HUES64 (cell line): Measurements from ENCODE around the gene SLC9C1.

Experiments used
- H3K27ac ChIP-seq: 2 replicates; pipeline ENCODE4 v1.7.0; 2013; ENCODE audit warnings: low read depth, low read length, inconsistent platforms
- H3K27me3 ChIP-seq: 2 replicates; pipeline ENCODE4 v1.6.1; 2013; ENCODE audit warnings: mild to moderate bottlenecking, low read length; ENCODE audit not compliant: insufficient read depth
- H3K36me3 ChIP-seq: 2 replicates; pipeline ENCODE4 v1.6.1; 2013; ENCODE audit warnings: mild to moderate bottlenecking, low read length; ENCODE audit not compliant: insufficient read depth
- H3K4me1 ChIP-seq: 2 replicates; pipeline ENCODE4 v1.6.1; 2013; ENCODE audit warnings: mild to moderate bottlenecking, low read length, moderate library complexity; ENCODE audit not compliant: insufficient read depth
- H3K4me3 ChIP-seq: 2 replicates; pipeline ENCODE4 v1.5.1; 2013; ENCODE audit warnings: mild to moderate bottlenecking, low read length, moderate library complexity
- H3K9ac ChIP-seq: 2 replicates; pipeline ENCODE4 v1.6.1; 2013; ENCODE audit warnings: mild to moderate bottlenecking, low read depth, low read length
- H3K9me3 ChIP-seq: 2 replicates; pipeline ENCODE4 v1.6.1; 2013; ENCODE audit warnings: low read depth, low read length; ENCODE audit not compliant: insufficient read depth
- WGBS: fragments of 150-250, 120-280 bp; methylation state at CpG from one replicate; pipeline ENCODE4 v1.1.7; 2013; ENCODE audit warnings: missing lambda C conversion rate; 5-methylcytosine and 5-hydroxymethylcytosine counted together

Gene SLC9C1

DNA sequence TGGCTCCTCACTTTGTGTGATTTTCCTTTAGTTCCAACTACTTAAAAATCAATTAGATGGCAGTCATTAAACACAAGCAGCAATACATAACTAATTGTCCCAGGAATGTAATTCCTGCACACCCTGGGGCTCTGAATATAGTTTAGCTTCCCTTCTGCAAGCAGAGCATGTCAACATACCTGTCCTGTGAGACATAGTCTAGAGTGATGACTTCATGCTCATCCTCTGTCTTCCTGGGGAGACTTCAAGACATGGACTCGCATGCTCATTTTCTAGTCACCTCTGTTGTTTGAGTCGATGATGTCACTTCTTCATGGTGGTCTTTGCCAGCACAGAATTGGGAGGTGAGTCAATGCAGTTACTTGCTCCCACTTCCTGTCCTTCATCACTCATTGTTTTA is 192.1 kb downstream of the SLC9C1 start:
- WGBS = 87% methylated on average over 2 of the region's 2 CpGs
- Histone ChIP-seq H3K4me3 (no peak overlapping the region), H3K27me3 (no peaks in the 10 kb centered on the region), H3K36me3 (peaks cover 17% of the 10 kb centered on the region), H3K27ac (no peak overlapping the region), H3K9me3 (no peaks in the 10 kb centered on the region), H3K9ac (no peak overlapping the region), H3K4me1 (peaks cover 8% of the 10 kb centered on the region; the same call in 1 of the 2 replicates)

DNA sequence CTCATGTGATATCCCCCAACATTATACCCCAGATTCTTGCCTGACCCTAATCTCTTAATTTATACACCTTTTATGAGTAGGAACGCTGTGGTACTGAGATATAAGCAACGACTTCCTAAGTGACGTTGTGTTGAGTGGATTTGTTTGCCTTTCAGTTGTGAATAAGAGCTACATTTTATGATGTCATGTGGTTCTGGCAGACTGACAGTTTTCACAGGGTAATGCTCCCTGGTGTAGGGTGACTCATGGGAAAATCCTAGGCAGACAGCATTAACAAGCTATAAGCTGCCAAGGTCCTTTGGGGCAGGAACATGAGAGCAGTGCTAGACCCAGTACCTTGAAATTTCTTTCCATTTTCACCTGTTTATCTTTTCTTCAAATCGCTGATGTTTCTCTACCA is 196.6 kb downstream of the SLC9C1 start:
- Histone ChIP-seq H3K27ac (no peak overlapping the region), H3K4me1 (peaks cover 25% of the 10 kb centered on the region), H3K9ac (no peak overlapping the region), H3K4me3 (no peak overlapping the region), H3K9me3 (no peaks in the 10 kb centered on the region), H3K36me3 (peaks cover 5% of the 10 kb centered on the region; the same call in 1 of the 2 replicates), H3K27me3 (no peaks in the 10 kb centered on the region)
- WGBS = 85% methylated on average over 4 of the region's 4 CpGs

- Histone ChIP-seq H3K4me1 (peaks cover 22% of the 10 kb centered on the region), H3K9ac (no peak overlapping the region), H3K4me3 (no peak overlapping the region), H3K27me3 (no peaks in the 10 kb centered on the region), H3K9me3 (no peaks in the 10 kb centered on the region), H3K27ac (no peak overlapping the region), H3K36me3 (peaks cover 5% of the 10 kb centered on the region; the same call in 1 of the 2 replicates)
- 87% methylated on average over 2 of the region's 2 CpGs for WGBS
These were observed 197.8 kb downstream of the SLC9C1 start for GRCh38 chr3:112096176-112096575.

GRCh38 chr3:112095731-112096130 is 198.3 kb downstream of the SLC9C1 start:
- no peak overlapping the region for H3K4me3 ChIP-seq
- H3K27ac ChIP-seq = no peak overlapping the region
- H3K9ac ChIP-seq = no peak overlapping the region
- peaks cover 22% of the 10 kb centered on the region for H3K4me1 ChIP-seq
- no peaks in the 10 kb centered on the region for H3K27me3 ChIP-seq
- WGBS = 69% methylated on average over 2 of the region's 2 CpGs
- no peaks in the 10 kb centered on the region for H3K9me3 ChIP-seq
- H3K36me3 ChIP-seq = peaks cover 5% of the 10 kb centered on the region; the same call in 1 of the 2 replicates

- Histone ChIP-seq H3K27ac (peak overlapping the region; percentile 55; the same call in 1 of the 2 replicates), H3K4me1 (peaks cover 22% of the 10 kb centered on the region), H3K9ac (no peak overlapping the region), H3K4me3 (no peak overlapping the region), H3K36me3 (peaks cover 5% of the 10 kb centered on the region; the same call in 1 of the 2 replicates), H3K27me3 (no peaks in the 10 kb centered on the region), H3K9me3 (no peaks in the 10 kb centered on the region)
These were observed 200.9 kb downstream of the SLC9C1 start for GRCh38 chr3:112093180-112093522.

- Histone ChIP-seq H3K36me3 (peaks cover 5% of the 10 kb centered on the region; the same call in 1 of the 2 replicates), H3K27me3 (no peaks in the 10 kb centered on the region), H3K9ac (no peak overlapping the region), H3K9me3 (no peaks in the 10 kb centered on the region), H3K27ac (peak overlapping the region; percentile 20; the same call in 1 of the 2 replicates), H3K4me3 (no peak overlapping the region), H3K4me1 (peaks cover 26% of the 10 kb centered on the region)
- WGBS = 70% methylated on average over 6 of the region's 6 CpGs
These were observed 201.4 kb downstream of the SLC9C1 start for GRCh38 chr3:112092496-112093179.

DNA sequence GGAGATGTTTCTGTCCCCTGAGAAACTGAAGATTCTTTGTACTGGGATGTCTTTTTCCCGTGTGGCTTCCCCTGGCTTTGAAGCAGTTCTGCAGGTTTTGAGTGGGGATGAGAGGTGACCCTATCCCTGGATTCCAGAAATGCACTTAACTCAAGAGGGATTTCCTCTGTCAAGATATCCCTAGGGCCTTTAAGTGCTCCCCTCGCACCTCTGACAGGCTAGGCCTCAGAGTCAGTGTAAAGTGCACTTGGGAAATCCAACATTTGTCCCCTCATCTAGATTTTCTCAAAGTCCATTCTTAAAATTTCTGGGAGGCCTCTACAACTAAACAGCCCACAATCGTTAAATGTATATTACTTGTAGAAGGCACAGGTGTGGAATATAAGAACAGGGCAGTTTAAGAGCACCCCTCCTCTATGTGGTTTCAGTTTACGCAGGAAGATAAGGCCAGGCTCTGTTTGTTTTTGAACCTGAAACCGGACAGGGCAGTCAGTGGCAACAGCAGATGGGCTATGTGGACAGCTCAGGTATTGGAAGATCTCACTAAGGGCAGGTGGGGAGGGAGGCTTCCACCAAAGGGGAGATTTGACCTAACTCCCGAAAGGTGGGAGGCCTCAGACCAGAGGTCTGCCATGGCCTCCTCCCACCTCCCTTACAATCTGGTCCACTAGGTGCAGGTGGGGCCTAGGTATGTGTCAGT is 203.0 kb downstream of the SLC9C1 start:
- WGBS = 93% methylated on average over 6 of the region's 6 CpGs
- H3K4me3 ChIP-seq = no peak overlapping the region
- no peaks in the 10 kb centered on the region for H3K27me3 ChIP-seq
- H3K36me3 ChIP-seq = peaks cover 5% of the 10 kb centered on the region; the same call in 1 of the 2 replicates
- no peak overlapping the region for H3K27ac ChIP-seq
- H3K4me1 ChIP-seq = peaks cover 31% of the 10 kb centered on the region
- no peak overlapping the region for H3K9ac ChIP-seq
- H3K9me3 ChIP-seq = no peaks in the 10 kb centered on the region
